Measurements from ENCODE around the gene GNL3. TPM values are rescaled to one million over a fixed set of nuclear protein-coding genes. Genes with fewer than 3 reads are reported as not detected.

GNL3 gene
- total and polyA plus RNA-seq, 2 donors (not counting 3 experiments of a cell fraction or from before 2014, with no cell fraction given), result 27.8 to 109 TPM

GRCh38 chr3:52712291-52713212, 26.7 kb downstream of the GNL3 start:
- CTCF ChIA-PET, result no interaction called here
- no TSS peak for BruUV-seq (replicated peaks)

GRCh38 chr3:52714335-52715302, 28.8 kb downstream of the GNL3 start:
- ChIA-PET CTCF (interaction anchor here (0.6 kb wide), 1 partner anchor 73 kb away, joined by 5 read pairs; no protein-coding TSS in a partner anchor), POLR2A (interaction anchor here (1.2 kb wide), 1 partner anchor 9 kb away, joined by 4 read pairs; the partner anchor contains the start of genes GLT8D1 and SPCS1)
- no peaks in the 10 kb centered on the region for H3K9me3 ChIP-seq (replicated peaks; ENCODE audit: control insufficient read depth, insufficient read depth, low read length)

More at GRCh38 chr3:52712291-52713212, 26.7 kb downstream of the GNL3 start:
- no peak for FAIRE-seq
- no peak for DNase-seq (ENCODE audit: low read depth, low spot score)
- dilution Hi-C loops (cut with MboI; ENCODE audit: extremely low pct_ligation_motif_present, low sequenced_read_pairs) (no loop called here), intact Hi-C loops (cut with micrococcal nuclease) (no loop called here)
- peaks cover 2% of the 10 kb centered on the region for H3K4me1 ChIP-seq (ENCODE audit: control insufficient read depth, extremely low read depth, insufficient read depth, low read length)
- POLR2A ChIA-PET, result no interaction called here
- no peaks in the 10 kb centered on the region for H3K9me1 ChIP-seq (replicated peaks; ENCODE audit: control insufficient read depth, extremely low read depth, insufficient read depth, low read length)
- no peaks in the 10 kb centered on the region for H4K20me1 ChIP-seq (replicated peaks; ENCODE audit: control insufficient read depth, extremely low read depth, insufficient read depth, low read length)
- no peak overlapping the region for H3K9ac ChIP-seq (replicated peaks; ENCODE audit: extremely low read depth, insufficient read depth, low read length)
- H3K4me2 ChIP-seq (ENCODE audit: insufficient read depth, low read length), result no peak overlapping the region
- H3K9me3 ChIP-seq (replicated peaks; ENCODE audit: control insufficient read depth, insufficient read depth, low read length), result no peaks in the 10 kb centered on the region
- peaks cover 3% of the 10 kb centered on the region for H3K79me2 ChIP-seq (ENCODE audit: control insufficient read depth, insufficient read depth, low read length)
- H3K27me3 ChIP-seq (ENCODE audit: control insufficient read depth in 2 of 2, insufficient read depth in 2 of 2, low read length in 2 of 2), result no peaks in the 10 kb centered on the region
- no peak overlapping the region for H2AFZ ChIP-seq (ENCODE audit: low read depth, low read length)
- H3K36me3 ChIP-seq (ENCODE audit: control insufficient read depth in 2 of 2, extremely low read depth in 1 of 2, insufficient read depth in 2 of 2, low read length in 2 of 2), result peaks cover 2 to 10% of the 10 kb centered on the region in 2 experiments
- H3K4me3 ChIP-seq (replicated peaks in 1 of 3; ENCODE audit: insufficient read depth in 1 of 3, low read depth in 1 of 3, low read length in 3 of 3), result no peak overlapping the region
- H3K27ac ChIP-seq (ENCODE audit: insufficient read depth, low read depth, low read length), result no peak overlapping the region
- TF ChIP-seq POLR2A (IDR thresholded peaks at IDR 0.05; ENCODE audit: low read depth, low read length), result no peak

More at GRCh38 chr3:52714335-52715302, 28.8 kb downstream of the GNL3 start:
- Histone ChIP-seq H3K27ac (ENCODE audit: insufficient read depth, low read depth, low read length) (no peak overlapping the region), H3K9me1 (replicated peaks; ENCODE audit: control insufficient read depth, extremely low read depth, insufficient read depth, low read length) (no peaks in the 10 kb centered on the region), H3K27me3 (ENCODE audit: control insufficient read depth in 2 of 2, insufficient read depth in 2 of 2, low read length in 2 of 2) (no peaks in the 10 kb centered on the region), H3K4me3 (replicated peaks in 1 of 3; ENCODE audit: insufficient read depth in 1 of 3, low read depth in 1 of 3, low read length in 3 of 3) (no peak overlapping the region), H3K4me1 (ENCODE audit: control insufficient read depth, extremely low read depth, insufficient read depth, low read length) (no peaks in the 10 kb centered on the region), H2AFZ (ENCODE audit: low read depth, low read length) (no peak overlapping the region), H4K20me1 (replicated peaks; ENCODE audit: control insufficient read depth, extremely low read depth, insufficient read depth, low read length) (no peaks in the 10 kb centered on the region), H3K36me3 (ENCODE audit: control insufficient read depth in 2 of 2, extremely low read depth in 1 of 2, insufficient read depth in 2 of 2, low read length in 2 of 2) (peaks cover 2 to 5% of the 10 kb centered on the region in 2 experiments), H3K79me2 (ENCODE audit: control insufficient read depth, insufficient read depth, low read length) (no peaks in the 10 kb centered on the region), H3K9ac (replicated peaks; ENCODE audit: extremely low read depth, insufficient read depth, low read length) (no peak overlapping the region), H3K4me2 (ENCODE audit: insufficient read depth, low read length) (no peak overlapping the region)
- no TSS peak for BruUV-seq (replicated peaks)
- dilution Hi-C loops (cut with MboI; ENCODE audit: extremely low pct_ligation_motif_present, low sequenced_read_pairs) (no loop called here), intact Hi-C loops (cut with micrococcal nuclease) (no loop called here)
- TF ChIP-seq POLR2AphosphoS5 (IDR thresholded peaks at IDR 0.05; ENCODE audit: insufficient read depth, low read depth, low read length) (no peak), MYC (IDR thresholded peaks at IDR 0.05; ENCODE audit: low read depth, low read length) (no peak), EZH2 (IDR thresholded peaks at IDR 0.05; ENCODE audit: borderline replicate concordance, low read depth, low read length, severe bottlenecking) (no peak), MAX (IDR thresholded peaks at IDR 0.05; ENCODE audit: insufficient read depth, insufficient read length) (no peak), POLR2A (IDR thresholded peaks at IDR 0.05; ENCODE audit: low read depth, low read length) (no peak), FOS (IDR thresholded peaks at IDR 0.05; ENCODE audit: borderline replicate concordance, insufficient read depth, low read length) (no peak), GATA2 (IDR thresholded peaks at IDR 0.05; ENCODE audit: insufficient read depth, insufficient read length, low read depth, low read length) (no peak), JUN (IDR thresholded peaks at IDR 0.05; ENCODE audit: borderline replicate concordance, insufficient read depth, insufficient read length, low read depth) (no peak), CTCF (IDR thresholded peaks at IDR 0.05; ENCODE audit: extremely low read depth in 1 of 2, insufficient read depth in 1 of 2, low read depth in 1 of 2, low read length in 2 of 2) (no peak)
- DNase-seq (ENCODE audit: low read depth, low spot score) (no peak), FAIRE-seq (no peak)

All from endothelial cell of umbilical vein (primary cell).